Prostate gland (tissue), 2 donors: Measurements from ENCODE around the gene HIF1AN. TPM values are rescaled to one million over a fixed set of nuclear protein-coding genes. Genes with fewer than 3 reads are reported as not detected.

Source experiments
- DNase-seq: peaks from one replicate; pipeline ENCODE4 v3.0.0-alpha.2; 2019; ENCODE audit warnings: low spot score
- H3K27ac ChIP-seq, 2 donors: fragments of 200-600 bp; sonication (generic); 2 replicates each; pipeline ENCODE4 v1.5.1; 2017 to 2019
- H3K27me3 ChIP-seq: fragments of 200-600 bp; sonication (generic); replicated peaks from 2 replicates; pipeline ENCODE4 v1.5.1; 2019; ENCODE audit not compliant: insufficient read depth
- H3K36me3 ChIP-seq, 2 donors: fragments of 200-600 bp; sonication (generic); 1 replicate in 1 of 2; 2 replicates in 1 of 2; pipeline versions ENCODE4 v1.5.1 to v1.8.1; 2017 to 2019
- H3K4me1 ChIP-seq: fragments of 200-600 bp; sonication (generic); replicated peaks from 2 replicates; pipeline ENCODE4 v1.5.1; 2019
- H3K4me3 ChIP-seq, 2 donors: fragments of 200-600 bp; sonication (generic); 2 replicates each; pipeline ENCODE4 v1.5.1; 2017 to 2019
- H3K9me3 ChIP-seq: fragments of 200-600 bp; sonication (generic); 2 replicates; pipeline ENCODE4 v1.5.1; 2017
- POLR2A ChIP-seq: fragments of 450-650 bp; IDR thresholded peaks from one replicate; pipeline ENCODE4 v1.6.1; 2016; ENCODE audit warnings: antibody characterized with exemption, mild to moderate bottlenecking
- POLR2AphosphoS5 ChIP-seq: sonication (generic); formaldehyde crosslinking; IDR thresholded peaks from one replicate; pipeline ENCODE4 v1.6.1; 2017; ENCODE audit warnings: antibody characterized with exemption
- WGBS: methylation state at CpG from one replicate; pipeline ENCODE4 v1.1.5; 2018; 5-methylcytosine and 5-hydroxymethylcytosine counted together
- intact Hi-C: fragments of 100-400 bp; cut with DNase I; formaldehyde crosslinking; loops from one replicate; pipeline ENCODE4 v1.14.2; 2022
- total RNA-seq, 2 donors: library from RNA; depleted of rRNA; stranded (reverse); fragments of >200 nt; gene quantifications; one replicate each; pipeline ENCODE4 v1.1.0, GENCODE V29; 2016
- TF ChIP-seq, protein P1 (sequence below), 4 experiments: fragments of 200-600 bp in 2 of 4; fragments of 450-650 bp in 2 of 4; sonication (generic) in 2 of 4; IDR thresholded peaks; 1 replicate in 3 of 4; 2 replicates in 1 of 4; pipeline ENCODE4 v1.5.1; 2016 to 2019; ENCODE audit warnings: antibody characterized with exemption in 4 of 4, mild to moderate bottlenecking in 2 of 4, moderate library complexity in 2 of 4

Gene HIF1AN
- 10 to 100 TPM; 10.8 to 30.2 TPM for total RNA-seq

DNA sequence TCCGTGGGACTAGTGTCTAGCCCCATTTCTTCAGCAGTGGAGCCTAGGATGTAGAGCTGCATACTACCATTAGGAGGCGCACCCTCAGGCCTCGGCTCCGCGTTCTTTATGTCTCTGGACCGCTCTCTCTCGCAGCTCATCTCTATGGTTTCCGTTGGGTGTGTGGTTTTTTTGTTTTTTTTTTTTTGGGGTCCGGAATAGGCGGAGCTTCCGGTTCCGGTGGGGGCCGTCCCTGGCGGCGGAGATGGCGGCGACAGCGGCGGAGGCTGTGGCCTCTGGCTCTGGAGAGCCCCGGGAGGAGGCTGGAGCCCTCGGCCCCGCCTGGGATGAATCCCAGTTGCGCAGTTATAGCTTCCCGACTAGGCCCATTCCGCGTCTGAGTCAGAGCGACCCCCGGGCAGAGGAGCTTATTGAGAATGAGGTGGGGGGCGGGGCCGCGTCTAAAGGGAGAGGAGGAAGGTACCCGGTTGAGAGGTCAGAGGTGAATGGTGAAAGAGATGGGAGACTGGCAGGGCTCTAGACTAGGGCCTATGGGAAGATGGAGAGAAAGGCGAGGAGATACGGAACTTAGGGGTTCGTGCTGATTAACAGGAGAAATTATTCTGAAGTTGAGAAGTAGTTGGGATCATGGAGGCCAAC lies at the start of gene HIF1AN:
Gene HIF1AN (plus strand): TSS at position 229 of the 639 bp plus-strand sequence. CDS start 16 bp downstream, at position 245.
- intact Hi-C loops, result no loop called here
- DNase-seq, result peak; percentile 88

DNA sequence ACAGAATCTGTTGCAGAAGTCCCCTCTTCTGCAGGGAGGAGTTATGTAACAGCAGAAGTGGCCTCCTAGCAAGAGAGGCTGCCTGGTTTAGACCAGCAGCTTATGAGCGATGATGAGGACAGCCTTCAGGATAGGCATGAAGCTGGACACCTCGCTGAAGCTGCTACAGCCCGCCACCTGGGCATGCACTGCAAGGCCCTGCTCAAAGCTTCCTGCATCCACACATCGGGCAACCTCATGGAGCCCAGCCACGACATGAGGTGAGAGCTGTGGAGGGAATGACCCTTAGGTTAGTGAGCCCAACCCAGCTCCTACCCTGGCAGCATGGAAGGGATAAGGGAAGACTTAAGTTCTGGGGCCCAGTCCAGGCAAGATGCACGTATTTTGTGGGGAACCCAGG lies 48.2 kb upstream of the HIF1AN start:
- H3K9me3 ChIP-seq, result no peaks in the 10 kb centered on the region
- TF ChIP-seq, protein P1, sequence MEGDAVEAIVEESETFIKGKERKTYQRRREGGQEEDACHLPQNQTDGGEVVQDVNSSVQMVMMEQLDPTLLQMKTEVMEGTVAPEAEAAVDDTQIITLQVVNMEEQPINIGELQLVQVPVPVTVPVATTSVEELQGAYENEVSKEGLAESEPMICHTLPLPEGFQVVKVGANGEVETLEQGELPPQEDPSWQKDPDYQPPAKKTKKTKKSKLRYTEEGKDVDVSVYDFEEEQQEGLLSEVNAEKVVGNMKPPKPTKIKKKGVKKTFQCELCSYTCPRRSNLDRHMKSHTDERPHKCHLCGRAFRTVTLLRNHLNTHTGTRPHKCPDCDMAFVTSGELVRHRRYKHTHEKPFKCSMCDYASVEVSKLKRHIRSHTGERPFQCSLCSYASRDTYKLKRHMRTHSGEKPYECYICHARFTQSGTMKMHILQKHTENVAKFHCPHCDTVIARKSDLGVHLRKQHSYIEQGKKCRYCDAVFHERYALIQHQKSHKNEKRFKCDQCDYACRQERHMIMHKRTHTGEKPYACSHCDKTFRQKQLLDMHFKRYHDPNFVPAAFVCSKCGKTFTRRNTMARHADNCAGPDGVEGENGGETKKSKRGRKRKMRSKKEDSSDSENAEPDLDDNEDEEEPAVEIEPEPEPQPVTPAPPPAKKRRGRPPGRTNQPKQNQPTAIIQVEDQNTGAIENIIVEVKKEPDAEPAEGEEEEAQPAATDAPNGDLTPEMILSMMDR (IDR thresholded peaks at IDR 0.05), result no peak
- TF ChIP-seq POLR2AphosphoS5 (no peak), POLR2A (no peak)
- no peak for DNase-seq
- no peaks in the 10 kb centered on the region for H3K27me3 ChIP-seq
- intact Hi-C loops, result no loop called here
- no peak overlapping the region for H3K27ac ChIP-seq
- H3K36me3 ChIP-seq, result no peaks in the 10 kb centered on the region
- no peaks in the 10 kb centered on the region for H3K4me1 ChIP-seq
- no peak overlapping the region for H3K4me3 ChIP-seq
- WGBS, result 92% methylated on average over 6 of the region's 6 CpGs

More for the DNA sequence above, at the start of gene HIF1AN:
- Histone ChIP-seq H3K4me1 (peaks cover 7% of the 10 kb centered on the region), H3K9me3 (no peaks in the 10 kb centered on the region), H3K27me3 (no peaks in the 10 kb centered on the region), H3K27ac (peak within 1 kb of the TSS; percentile 63 to 76), H3K36me3 (no peaks in the 10 kb centered on the region), H3K4me3 (peak within 1 kb of the TSS; percentile 66 to 80)
- under 1% methylated on average over 35 of the region's 35 CpGs for WGBS
- TF ChIP-seq, protein P1 (IDR thresholded peaks at IDR 0.05), result peak; percentile 78 to 92 (median 86)
- TF ChIP-seq POLR2AphosphoS5 (peak; percentile 99), POLR2A (no peak)

GRCh38 chr10:100489396-100489795 lies 46.3 kb upstream of the HIF1AN start:
- Histone ChIP-seq H3K36me3 (no peaks in the 10 kb centered on the region), H3K4me1 (no peaks in the 10 kb centered on the region), H3K9me3 (no peaks in the 10 kb centered on the region), H3K4me3 (no peak overlapping the region), H3K27me3 (no peaks in the 10 kb centered on the region), H3K27ac (no peak overlapping the region)
- TF ChIP-seq, protein P1 (IDR thresholded peaks at IDR 0.05), result no peak
- no peak for DNase-seq
- intact Hi-C loops, result no loop called here
- WGBS, result 87% methylated on average over 5 of the region's 5 CpGs

GRCh38 chr10:100490531-100490930 lies 45.2 kb upstream of the HIF1AN start:
- no peak for DNase-seq
- Histone ChIP-seq H3K27me3 (no peaks in the 10 kb centered on the region), H3K9me3 (no peaks in the 10 kb centered on the region), H3K36me3 (no peaks in the 10 kb centered on the region), H3K4me3 (no peak overlapping the region), H3K27ac (no peak overlapping the region), H3K4me1 (no peaks in the 10 kb centered on the region)
- intact Hi-C loops, result no loop called here
- no peak for TF ChIP-seq POLR2AphosphoS5
- TF ChIP-seq, protein P1 (IDR thresholded peaks at IDR 0.05), result no peak
- TF ChIP-seq POLR2A, result no peak
- WGBS, result 85% methylated on average over 2 of the region's 2 CpGs

DNA sequence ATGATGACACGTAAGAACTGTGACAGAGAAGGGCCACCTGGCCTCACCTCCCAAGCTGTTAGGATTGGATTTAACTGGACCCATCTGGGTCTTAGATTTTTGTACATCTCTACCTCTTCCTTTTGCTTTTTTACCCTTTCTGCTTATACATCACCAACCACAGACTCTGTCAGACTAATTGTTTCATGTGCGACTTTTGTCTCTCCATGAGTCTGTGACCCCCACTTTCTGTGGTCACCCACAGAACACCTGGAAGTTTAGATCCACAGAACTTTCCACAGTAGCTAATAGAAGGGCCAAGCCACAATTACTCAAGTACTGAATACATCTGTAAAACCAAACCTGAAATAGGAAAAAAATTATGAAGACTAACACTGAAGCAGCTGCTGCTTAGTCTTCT lies 39.2 kb upstream of the HIF1AN start:
- TF ChIP-seq POLR2A, result no peak
- TF ChIP-seq POLR2AphosphoS5, result no peak
- TF ChIP-seq, protein P1 (IDR thresholded peaks at IDR 0.05), result no peak
- intact Hi-C loops, result no loop called here
- H3K4me3 ChIP-seq, result no peak overlapping the region
- no peaks in the 10 kb centered on the region for H3K9me3 ChIP-seq
- 89% methylated on average over 2 of the region's 2 CpGs for WGBS
- no peak for DNase-seq
- H3K27me3 ChIP-seq, result no peaks in the 10 kb centered on the region
- no peaks in the 10 kb centered on the region for H3K4me1 ChIP-seq
- no peak overlapping the region for H3K27ac ChIP-seq
- H3K36me3 ChIP-seq, result peaks cover 1 to 7% of the 10 kb centered on the region in 2 donors
